ENCODE measurements around the gene JPH2. TPM values are rescaled to one million over a fixed set of nuclear protein-coding genes. Genes with fewer than 3 reads are reported as not detected.
"Not testable (repeated sequence)": the region's sequence is repeated elsewhere in the genome, so short reads cannot be mapped to it uniquely, and the experiment has no call there.

JPH2 gene
- total RNA-seq: 197 TPM
- long read RNA-seq, full-length matches to known transcripts: 222 of 357 reads
- long read RNA-seq, partial matches to known transcripts: 122 of 357 reads
- long read RNA-seq, other reads (novel, unspliced or antisense): 13 of 357 reads

GRCh38 chr20:44187054-44187771 is at the start of gene JPH2:
TSS of gene JPH2 (minus strand) at chr20:44187188. CDS start at chr20:44186705, 483 bp downstream.
- ATAC-seq: peak; percentile 88
- intact Hi-C loops (cut with DNase I): loop anchor here (2.0 kb wide), 1 partner anchor 48 kb away; no protein-coding TSS in a partner anchor
- peak; percentile 78 for DNase-seq (ENCODE audit: missing footprints)

- no peak for ATAC-seq
- intact Hi-C loops (cut with DNase I): no loop called here
Measured at GRCh38 chr20:44235702-44236101, 48.7 kb upstream of the JPH2 start.

GRCh38 chr20:44234566-44235317 is 47.8 kb upstream of the JPH2 start:
- no peak for ATAC-seq
- DNase-seq (ENCODE audit: missing footprints): no peak
- intact Hi-C loops (cut with DNase I): no loop called here

More at GRCh38 chr20:44235702-44236101, 48.7 kb upstream of the JPH2 start:
- no peak for DNase-seq (ENCODE audit: missing footprints)

GRCh38 chr20:44233436-44234016 is 46.5 kb upstream of the JPH2 start:
- DNase-seq (ENCODE audit: missing footprints) (no peak), ATAC-seq (no peak)
- intact Hi-C loops (cut with DNase I): no loop called here

GRCh38 chr20:44232469-44232856 is 45.5 kb upstream of the JPH2 start:
- DNase-seq (ENCODE audit: missing footprints); intact Hi-C loops (cut with DNase I); ATAC-seq: not testable (repeated sequence)

- intact Hi-C loops (cut with DNase I): no loop called here
- no peak for DNase-seq (ENCODE audit: missing footprints)
- no peak for ATAC-seq
Measured at GRCh38 chr20:44231713-44232468, 44.9 kb upstream of the JPH2 start.

- intact Hi-C loops (cut with DNase I): no loop called here
- ATAC-seq (no peak), DNase-seq (ENCODE audit: missing footprints) (no peak)
Measured at GRCh38 chr20:44231193-44231592, 44.2 kb upstream of the JPH2 start.

- intact Hi-C loops (cut with DNase I): no loop called here
- DNase-seq (ENCODE audit: missing footprints): no peak
- ATAC-seq: peak; percentile 52
Measured at GRCh38 chr20:44228465-44229258, 41.7 kb upstream of the JPH2 start.

- intact Hi-C loops (cut with DNase I): loop anchor here (5.0 kb wide), 1 partner anchor 63 kb away; no protein-coding TSS in a partner anchor
- no peak for DNase-seq (ENCODE audit: missing footprints)
- ATAC-seq: no peak
Measured at GRCh38 chr20:44224637-44225036, 37.6 kb upstream of the JPH2 start.

- intact Hi-C loops (cut with DNase I): loop anchor here (5.0 kb wide), 1 partner anchor 64 kb away; no protein-coding TSS in a partner anchor
- no peak for DNase-seq (ENCODE audit: missing footprints)
Measured at GRCh38 chr20:44223721-44224120, 36.7 kb upstream of the JPH2 start.

GRCh38 chr20:44222633-44223368 is 35.8 kb upstream of the JPH2 start:
- ATAC-seq: peak; percentile 77
- no peak for DNase-seq (ENCODE audit: missing footprints)
- intact Hi-C loops (cut with DNase I): loop anchor here (5.0 kb wide), 1 partner anchor 64 kb away; no protein-coding TSS in a partner anchor

More at GRCh38 chr20:44223721-44224120, 36.7 kb upstream of the JPH2 start:
- no peak for ATAC-seq

GRCh38 chr20:44222027-44222426 is 35.0 kb upstream of the JPH2 start:
- intact Hi-C loops (cut with DNase I): loop anchor here (5.0 kb wide), 1 partner anchor 65 kb away; no protein-coding TSS in a partner anchor
- no peak for DNase-seq (ENCODE audit: missing footprints)

GRCh38 chr20:44221368-44221954 is 34.5 kb upstream of the JPH2 start:
- DNase-seq (ENCODE audit: missing footprints) (no peak), ATAC-seq (no peak)
- intact Hi-C loops (cut with DNase I): loop anchor here (5.0 kb wide), 1 partner anchor 66 kb away; no protein-coding TSS in a partner anchor

More at GRCh38 chr20:44222027-44222426, 35.0 kb upstream of the JPH2 start:
- ATAC-seq: no peak

GRCh38 chr20:44219791-44220190 is 32.8 kb upstream of the JPH2 start:
- DNase-seq (ENCODE audit: missing footprints) (no peak), ATAC-seq (no peak)
- intact Hi-C loops (cut with DNase I): loop anchor here (5.0 to 10.0 kb wide), 3 partner anchors 68 to 465 kb away; no protein-coding TSS in a partner anchor

GRCh38 chr20:44219170-44219730 is 32.3 kb upstream of the JPH2 start:
- ATAC-seq (no peak), DNase-seq (ENCODE audit: missing footprints) (no peak)
- intact Hi-C loops (cut with DNase I): loop anchor here (5.0 to 10.0 kb wide), 2 partner anchors 393 to 466 kb away; no protein-coding TSS in a partner anchor

GRCh38 chr20:44218446-44218845 is 31.5 kb upstream of the JPH2 start:
- intact Hi-C loops (cut with DNase I): loop anchor here (5.0 to 10.0 kb wide), 2 partner anchors 394 to 466 kb away; no protein-coding TSS in a partner anchor
- no peak for DNase-seq (ENCODE audit: missing footprints)
- ATAC-seq: no peak
